Epithelial cell of proximal tubule (primary cell): ENCODE data around the gene UBASH3A. TPM values are rescaled to one million over a fixed set of nuclear protein-coding genes. Genes with fewer than 3 reads are reported as not detected.

Experiments
- DNase-seq: peaks from one replicate; pipeline ENCODE4 v3.0.0-alpha.2; 2011; ENCODE audit warnings: low read depth
- H3K4me3 ChIP-seq: 2 replicates; pipeline ENCODE4 v1.5.1; 2011; ENCODE audit warnings: low read depth, mild to moderate bottlenecking, low read length
- total RNA-seq: library from RNA; depleted of rRNA; stranded (reverse); fragments of >200 nt; gene quantifications from 2 replicates; pipeline ENCODE4 v1.2.3, GENCODE V29; 2015
- TF ChIP-seq, protein P1 (sequence below): conservative IDR thresholded peaks from 2 replicates; pipeline ENCODE4 v1.5.1; 2012; ENCODE audit warnings: low read depth, mild to moderate bottlenecking, low read length

Gene UBASH3A
- total RNA-seq, 1 donor from 2014 or later = not detected

DNA sequence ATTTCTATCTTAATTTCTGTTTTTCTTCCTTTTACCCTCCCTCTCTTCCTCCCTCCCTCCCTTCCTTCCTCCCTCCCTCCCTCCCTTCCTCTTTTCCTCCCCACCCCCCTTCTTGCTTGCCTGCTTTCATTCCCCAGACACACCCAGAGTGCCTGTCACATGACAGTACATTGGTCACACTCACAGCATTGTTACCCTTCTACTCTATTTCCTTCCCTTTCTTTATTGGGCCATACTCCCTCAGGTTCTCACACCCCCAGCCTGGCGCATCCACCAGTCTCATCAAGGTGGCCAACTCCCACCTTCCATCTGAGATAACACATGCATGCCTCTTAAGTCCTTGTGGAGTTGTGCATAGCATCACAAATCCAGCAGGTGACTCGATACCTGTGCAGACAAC lies 18.7 kb upstream of the UBASH3A start:
- no peak overlapping the region for H3K4me3 ChIP-seq
- DNase-seq = no peak
- TF ChIP-seq, protein P1, sequence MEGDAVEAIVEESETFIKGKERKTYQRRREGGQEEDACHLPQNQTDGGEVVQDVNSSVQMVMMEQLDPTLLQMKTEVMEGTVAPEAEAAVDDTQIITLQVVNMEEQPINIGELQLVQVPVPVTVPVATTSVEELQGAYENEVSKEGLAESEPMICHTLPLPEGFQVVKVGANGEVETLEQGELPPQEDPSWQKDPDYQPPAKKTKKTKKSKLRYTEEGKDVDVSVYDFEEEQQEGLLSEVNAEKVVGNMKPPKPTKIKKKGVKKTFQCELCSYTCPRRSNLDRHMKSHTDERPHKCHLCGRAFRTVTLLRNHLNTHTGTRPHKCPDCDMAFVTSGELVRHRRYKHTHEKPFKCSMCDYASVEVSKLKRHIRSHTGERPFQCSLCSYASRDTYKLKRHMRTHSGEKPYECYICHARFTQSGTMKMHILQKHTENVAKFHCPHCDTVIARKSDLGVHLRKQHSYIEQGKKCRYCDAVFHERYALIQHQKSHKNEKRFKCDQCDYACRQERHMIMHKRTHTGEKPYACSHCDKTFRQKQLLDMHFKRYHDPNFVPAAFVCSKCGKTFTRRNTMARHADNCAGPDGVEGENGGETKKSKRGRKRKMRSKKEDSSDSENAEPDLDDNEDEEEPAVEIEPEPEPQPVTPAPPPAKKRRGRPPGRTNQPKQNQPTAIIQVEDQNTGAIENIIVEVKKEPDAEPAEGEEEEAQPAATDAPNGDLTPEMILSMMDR = no peak

- no peak for DNase-seq
- no peak overlapping the region for H3K4me3 ChIP-seq
- TF ChIP-seq, protein P1 = no peak
Observed at GRCh38 chr21:42385619-42386018, 18.1 kb upstream of the UBASH3A start.

DNA sequence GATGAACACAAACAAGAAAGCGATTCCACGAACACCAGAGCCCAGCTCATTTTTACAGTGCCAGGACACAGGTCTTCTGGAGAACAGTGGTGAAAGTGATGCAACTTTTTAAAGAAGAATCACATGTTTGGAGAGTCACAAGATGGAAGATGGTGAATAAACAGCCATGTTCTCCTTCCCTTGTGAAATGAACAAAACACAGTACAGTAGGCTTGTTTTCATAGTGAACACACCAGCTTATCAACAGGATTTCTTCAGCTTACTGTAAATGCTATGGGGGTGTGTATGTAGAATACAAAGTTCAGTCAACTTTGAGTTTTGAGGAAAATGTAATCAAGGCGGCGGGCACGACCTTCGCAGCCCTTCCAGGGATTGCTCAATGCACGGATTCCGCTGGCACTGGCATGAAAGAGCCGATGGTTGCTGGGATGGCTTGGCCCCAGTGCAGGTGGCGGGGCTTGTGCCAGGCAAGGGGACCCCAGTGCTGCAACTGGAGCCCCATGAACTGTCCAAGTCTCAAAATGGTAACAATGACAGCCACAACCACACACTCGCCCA lies 17.6 kb upstream of the UBASH3A start:
- TF ChIP-seq, protein P1 = no peak
- H3K4me3 ChIP-seq = no peak overlapping the region
- DNase-seq = no peak

- H3K4me3 ChIP-seq = no peak overlapping the region
- no peak for DNase-seq
- TF ChIP-seq, protein P1 = no peak
Observed at GRCh38 chr21:42387164-42387563, 16.5 kb upstream of the UBASH3A start.

GRCh38 chr21:42387843-42388340 lies 15.8 kb upstream of the UBASH3A start:
- no peak overlapping the region for H3K4me3 ChIP-seq
- TF ChIP-seq, protein P1 = no peak
- DNase-seq = no peak

GRCh38 chr21:42388740-42389448 lies 14.8 kb upstream of the UBASH3A start:
- peak overlapping the region; percentile 28 for H3K4me3 ChIP-seq
- no peak for DNase-seq
- TF ChIP-seq, protein P1 = no peak
